Panc1 (cell line): ENCODE results near the gene DNAJA2. TPM values are rescaled to one million over a fixed set of nuclear protein-coding genes. Genes with fewer than 3 reads are reported as not detected.

Experiments used
- ATAC-seq: fragments of 200-7000 bp; cut with Tn5 transposase; 2 replicates; pipeline ENCODE4 v1.9.1; 2020; ENCODE audit warnings: mild to moderate bottlenecking, moderate library complexity
- BruUV-seq: library from RNA; stranded (reverse); fragments of 400-500 nt; replicated peaks from 2 replicates; lab custom pipeline; 2021; lab: Mats Ljungman, UMichigan
- CTCF ChIA-PET: fragments of 300-600 bp; sonication (Branson Sonifier 250); formaldehyde crosslinking; loops from one replicate; lab custom pipeline; 2022; ENCODE audit warnings: antibody characterized with exemption; lab: Charles Lee
- POLR2A ChIA-PET: fragments of 300-600 bp; sonication (Branson Sonifier 250); formaldehyde crosslinking; loops from one replicate; lab custom pipeline; 2022; ENCODE audit warnings: antibody characterized with exemption; lab: Charles Lee
- DNase-seq: peaks from one replicate; pipeline ENCODE4 v3.0.0-alpha.2; 2010; ENCODE audit warnings: low read depth, low spot score
- H3K27ac ChIP-seq: 2 replicates; pipeline ENCODE4 v1.5.1; 2011; ENCODE audit warnings: mild to moderate bottlenecking, low read length, inconsistent platforms
- H3K27me3 ChIP-seq: fragments of 200-500 bp; sonication (Bioruptor generic); 2 replicates; pipeline ENCODE4 v1.6.0; 2014; ENCODE audit warnings: low read length, inconsistent platforms; ENCODE audit not compliant: control insufficient read depth, insufficient read depth
- H3K36me3 ChIP-seq: fragments of 200-500 bp; sonication (Bioruptor generic); 2 replicates; pipeline ENCODE4 v1.5.1; 2014; ENCODE audit warnings: inconsistent platforms, mild to moderate bottlenecking, low read length, moderate library complexity; ENCODE audit not compliant: control insufficient read depth, insufficient read depth
- H3K4me1 ChIP-seq: 2 replicates; pipeline ENCODE4 v1.5.1; 2011; ENCODE audit warnings: inconsistent platforms, mild to moderate bottlenecking, low read length, moderate library complexity; ENCODE audit not compliant: control insufficient read depth, insufficient read depth
- H3K4me3 ChIP-seq, 2 experiments: 2 replicates each; pipeline ENCODE4 v1.5.1; 2011 to 2012; ENCODE audit warnings: low read depth in 2 of 2, low read length in 2 of 2, mild to moderate bottlenecking in 2 of 2, inconsistent platforms in 1 of 2, moderate library complexity in 1 of 2
- H3K9me3 ChIP-seq: fragments of 200-500 bp; sonication (Bioruptor generic); 2 replicates; pipeline ENCODE4 v1.5.1; 2014; ENCODE audit warnings: low read depth, mild to moderate bottlenecking, inconsistent platforms, low read length, moderate library complexity; ENCODE audit not compliant: control insufficient read depth, insufficient read depth
- CTCF ChIP-seq: fragments of 450-650 bp; IDR thresholded peaks from 2 replicates; pipeline ENCODE4 v1.5.1; 2017; ENCODE audit warnings: mild to moderate bottlenecking
- POLR2AphosphoS5 ChIP-seq: IDR thresholded peaks from 2 replicates; pipeline ENCODE4 v1.6.1; 2012; ENCODE audit warnings: mild to moderate bottlenecking, low read depth, low read length, moderate library complexity
- REST ChIP-seq, 2 experiments: IDR thresholded peaks; 2 replicates each; pipeline ENCODE4 v1.6.1; 2011 to 2012; ENCODE audit warnings: low read depth in 2 of 2, control low read depth in 1 of 2, low read length in 1 of 2, mild to moderate bottlenecking in 1 of 2, moderate library complexity in 1 of 2; ENCODE audit not compliant: insufficient read depth in 1 of 2
- SIN3A ChIP-seq: IDR thresholded peaks from 2 replicates; pipeline ENCODE4 v1.6.1; 2012; ENCODE audit warnings: low read depth, mild to moderate bottlenecking, low read length, moderate library complexity, borderline replicate concordance; ENCODE audit not compliant: insufficient read depth
- TCF7L2 ChIP-seq: IDR thresholded peaks from 2 replicates; pipeline ENCODE4 v1.6.1; 2011; ENCODE audit warnings: mild to moderate bottlenecking, low read depth, low read length, inconsistent platforms
- in situ Hi-C: cut with HindIII; loops from 2 replicates; pipeline ENCODE4 v1.10.0; 2016; ENCODE audit warnings: low sequenced_read_pairs, low pct_unique_long_range_greater_than_20kb
- intact Hi-C: fragments of 100-400 bp; cut with micrococcal nuclease; formaldehyde crosslinking; loops from one replicate; pipeline ENCODE4 v1.10.0; 2022; ENCODE audit not compliant: unreplicated experiment
- total RNA-seq: library from RNA; stranded (reverse); gene quantifications from one replicate; pipeline ENCODE4 v1.2.1, GENCODE V29; 2021; ENCODE audit not compliant: unreplicated experiment

DNAJA2 gene
- total RNA-seq, 1 experiment from 2014 or later, result 49.4 TPM

GRCh38 chr16:46954562-46954961 is 18.9 kb downstream of the DNAJA2 start:
- no peak overlapping the region for H3K4me3 ChIP-seq
- intact Hi-C loops (no loop called here), in situ Hi-C loops (no loop called here)
- CTCF ChIA-PET, result no interaction called here
- TF ChIP-seq CTCF (no peak), REST (IDR thresholded peaks at IDR 0.05; ENCODE audit: insufficient read depth in 1 of 2, low read depth in 2 of 2, low read length in 1 of 2) (no peak), POLR2AphosphoS5 (no peak), SIN3A (no peak), TCF7L2 (no peak)
- H3K36me3 ChIP-seq, result peaks cover 18% of the 10 kb centered on the region; the same call in 1 of the 2 replicates
- no peaks in the 10 kb centered on the region for H3K9me3 ChIP-seq
- BruUV-seq, result no TSS peak
- POLR2A ChIA-PET, result no interaction called here
- DNase-seq, result no peak
- H3K27me3 ChIP-seq, result no peaks in the 10 kb centered on the region
- no peaks in the 10 kb centered on the region for H3K4me1 ChIP-seq
- ATAC-seq, result no peak
- H3K27ac ChIP-seq, result no peak overlapping the region

- Histone ChIP-seq H3K27ac (no peak overlapping the region), H3K4me3 (no peak overlapping the region), H3K27me3 (no peaks in the 10 kb centered on the region), H3K4me1 (no peaks in the 10 kb centered on the region), H3K9me3 (no peaks in the 10 kb centered on the region), H3K36me3 (peaks cover 3% of the 10 kb centered on the region; the same call in 1 of the 2 replicates)
- in situ Hi-C loops, result no loop called here
- intact Hi-C loops, result no loop called here
- TF ChIP-seq TCF7L2 (no peak), SIN3A (no peak), CTCF (no peak), POLR2AphosphoS5 (no peak)
- no peak for DNase-seq
- POLR2A ChIA-PET, result no interaction called here
- BruUV-seq, result no TSS peak
- ATAC-seq, result no peak
- CTCF ChIA-PET, result interaction anchor here (0.7 kb wide), 1 partner anchor 1178 kb away, joined by 6 read pairs; no protein-coding TSS in a partner anchor
Observed at GRCh38 chr16:46950009-46950408, 23.5 kb downstream of the DNAJA2 start.
